HepG2 (cell line): ENCODE measurements around the gene NEURL3. TPM values are rescaled to one million over a fixed set of nuclear protein-coding genes. Genes with fewer than 3 reads are reported as not detected.
A peak's percentile ranks its signal among the peaks of the same experiment; 100 is the strongest.

ENCODE experiments used
- ATAC-seq: fragments of 200-7000 bp; cut with Tn5 transposase; 3 replicates; pipeline ENCODE4 v1.9.1; 2020; ENCODE audit warnings: mild to moderate bottlenecking, moderate library complexity
- BruUV-seq: library from RNA; stranded (reverse); fragments of 400-500 nt; replicated peaks from 2 replicates; lab custom pipeline; 2021; lab: Mats Ljungman, UMichigan
- CTCF ChIA-PET: fragments of 300-600 bp; formaldehyde crosslinking; extraction: SDS; loops from one replicate; lab custom pipeline; 2021; ENCODE audit warnings: low total read pairs, inconsistent platforms, low intra/inter-chr PET ratio; lab: Yijun Ruan, JAX
- POLR2A ChIA-PET: fragments of 350-600 bp; sonication (Branson Sonifier 250); formaldehyde crosslinking; loops from one replicate; lab custom pipeline; 2020; ENCODE audit warnings: antibody characterized with exemption, inconsistent platforms; lab: Yijun Ruan, JAX
- DNase-seq: peaks from one replicate; pipeline ENCODE4 v3.0.0-alpha.2; 2015; ENCODE audit warnings: low spot score
- FAIRE-seq: peaks from 3 replicates; lab custom pipeline; 2011; peaks lifted over from hg19 to GRCh38; lab: Jason Lieb, UNC
- H2AFZ ChIP-seq: one replicate; pipeline ENCODE4 v1.6.1; 2011; ENCODE audit warnings: low read length, inconsistent platforms
- H3K27ac ChIP-seq: fragments of 300-600 bp; 3 replicates; pipeline ENCODE4 v1.8.0; 2011; ENCODE audit warnings: mixed run types, mild to moderate bottlenecking, mixed read lengths, low read length, inconsistent platforms; ENCODE audit not compliant: insufficient read depth; ENCODE audit errors: extremely low read length
- H3K27me3 ChIP-seq, 2 experiments: fragments of 200-600 bp in 1 of 2; 2 replicates in 1 of 2; 3 replicates in 1 of 2; pipeline versions ENCODE4 v1.6.0 to v1.8.0; 2011; ENCODE audit warnings: low read length in 2 of 2, mild to moderate bottlenecking in 2 of 2, moderate library complexity in 2 of 2, inconsistent platforms in 1 of 2; ENCODE audit not compliant: insufficient read depth in 2 of 2, control insufficient read depth in 1 of 2
- H3K36me3 ChIP-seq, 2 experiments: fragments of 200-600 bp in 1 of 2; replicated peaks in 1 of 2; 2 replicates in 1 of 2; 3 replicates in 1 of 2; pipeline versions ENCODE4 v1.5.1 to v1.8.0; 2011; ENCODE audit warnings: low read length in 2 of 2, inconsistent platforms in 1 of 2; ENCODE audit not compliant: insufficient read depth in 2 of 2, control insufficient read depth in 1 of 2
- H3K4me1 ChIP-seq: 2 replicates; pipeline ENCODE4 v1.5.1; 2012; ENCODE audit warnings: low read length, inconsistent platforms; ENCODE audit not compliant: insufficient read depth
- H3K4me2 ChIP-seq: 2 replicates; pipeline ENCODE4 v1.6.0; 2011; ENCODE audit warnings: low read depth, low read length, inconsistent platforms
- H3K4me3 ChIP-seq, 3 experiments: fragments of 200-600 bp in 1 of 3; sonication (generic), shearing (Covaris generic) in 1 of 3; replicated peaks in 1 of 3; 2 replicates each; pipeline ENCODE4 v1.5.1; 2011 to 2016; ENCODE audit warnings: low read length in 3 of 3, inconsistent platforms in 2 of 3, low read depth in 2 of 3, mild to moderate bottlenecking in 2 of 3, control low read depth in 1 of 3, mixed read lengths in 1 of 3; ENCODE audit not compliant: insufficient read depth in 1 of 3
- H3K79me2 ChIP-seq: one replicate; pipeline ENCODE4 v1.6.1; 2011; ENCODE audit warnings: low read length, inconsistent platforms; ENCODE audit not compliant: insufficient read depth
- H3K9ac ChIP-seq: 2 replicates; pipeline ENCODE4 v1.6.0; 2011; ENCODE audit warnings: mild to moderate bottlenecking, low read depth, low read length, inconsistent platforms; ENCODE audit not compliant: insufficient read depth
- H3K9me3 ChIP-seq: 2 replicates; pipeline ENCODE4 v1.5.1; 2012; ENCODE audit warnings: mild to moderate bottlenecking, low read length
- H4K20me1 ChIP-seq: 2 replicates; pipeline ENCODE4 v1.6.0; 2011; ENCODE audit warnings: inconsistent platforms, mild to moderate bottlenecking, low read length, moderate library complexity; ENCODE audit not compliant: insufficient read depth
- CREB1 ChIP-seq, 2 experiments: fragments of 450-650 bp in 1 of 2; IDR thresholded peaks; 2 replicates each; pipeline ENCODE4 v1.6.1; 2016 to 2017; ENCODE audit warnings: control low read depth in 1 of 2, mild to moderate bottlenecking in 1 of 2, missing compliant biosample characterization in 1 of 2, missing genetic modification characterization in 1 of 2
- CREM ChIP-seq, 2 experiments: sonication (generic) in 1 of 2; formaldehyde crosslinking in 1 of 2; IDR thresholded peaks; 2 replicates each; pipeline versions ENCODE4 v1.4.0 to v1.6.1; 2016 to 2020; ENCODE audit warnings: antibody characterized with exemption in 1 of 2, mild to moderate bottlenecking in 1 of 2, missing genetic modification reagents in 1 of 2
- ETV5 ChIP-seq: IDR thresholded peaks from 2 replicates; pipeline ENCODE4 v1.6.1; 2018; ENCODE audit warnings: missing biosample characterization, missing genetic modification reagents, inconsistent platforms, borderline replicate concordance
- FOSL2 ChIP-seq: sonication (generic); formaldehyde crosslinking; IDR thresholded peaks from 2 replicates; pipeline ENCODE4 v1.4.0; 2020; ENCODE audit warnings: missing genetic modification reagents
- ISX ChIP-seq: sonication (generic); formaldehyde crosslinking; conservative IDR thresholded peaks from 2 replicates; pipeline ENCODE4 v1.5.0; 2020; ENCODE audit warnings: missing genetic modification reagents
- SP1 ChIP-seq, 2 experiments: fragments of 450-650 bp in 1 of 2; sonication (generic) in 1 of 2; formaldehyde crosslinking in 1 of 2; IDR thresholded peaks; 2 replicates each; pipeline versions ENCODE4 v1.4.0 to v1.6.1; 2016 to 2020; ENCODE audit warnings: missing genetic modification reagents in 1 of 2
- SUZ12 ChIP-seq: fragments of 150-350 bp; IDR thresholded peaks from 2 replicates; pipeline ENCODE4 v1.6.1; 2014; ENCODE audit warnings: low read depth, low read length
- THAP11 ChIP-seq: IDR thresholded peaks from 2 replicates; pipeline ENCODE4 v1.6.1; 2016; ENCODE audit warnings: missing biosample characterization, missing genetic modification reagents
- THAP9 ChIP-seq: sonication (generic); formaldehyde crosslinking; IDR thresholded peaks from 2 replicates; pipeline ENCODE4; 2020; ENCODE audit warnings: missing genetic modification reagents, mild to moderate bottlenecking, borderline replicate concordance
- ZEB1 ChIP-seq: IDR thresholded peaks from 2 replicates; pipeline ENCODE4 v1.6.1; 2012; ENCODE audit warnings: mild to moderate bottlenecking, low read depth, inconsistent platforms; ENCODE audit not compliant: insufficient replicate concordance
- ZFX ChIP-seq: sonication (generic); formaldehyde crosslinking; IDR thresholded peaks from 2 replicates; pipeline ENCODE4 v1.4.0; 2020; ENCODE audit warnings: mild to moderate bottlenecking, low read depth, missing genetic modification reagents, moderate library complexity
- ZNF143 ChIP-seq: sonication (generic); formaldehyde crosslinking; IDR thresholded peaks from 2 replicates; pipeline ENCODE4 v1.4.0; 2020; ENCODE audit warnings: missing genetic modification reagents
- ZNF230 ChIP-seq: sonication (generic); formaldehyde crosslinking; IDR thresholded peaks from 2 replicates; pipeline ENCODE4 v1.4.0; 2020; ENCODE audit warnings: mild to moderate bottlenecking, missing genetic modification reagents
- ZNF574 ChIP-seq: sonication (generic); formaldehyde crosslinking; IDR thresholded peaks from 2 replicates; pipeline ENCODE4 v1.4.0; 2020; ENCODE audit warnings: missing genetic modification reagents
- ZNF777 ChIP-seq: sonication (generic); formaldehyde crosslinking; IDR thresholded peaks from 2 replicates; pipeline ENCODE4 v1.4.0; 2020; ENCODE audit warnings: missing genetic modification reagents
- WGBS: methylation state at CpG from one replicate; pipeline ENCODE4 v1.1.6; 2017; ENCODE audit warnings: low lambda C conversion rate; 5-methylcytosine and 5-hydroxymethylcytosine counted together
- in situ Hi-C: cut with HindIII; loops from 2 replicates; pipeline ENCODE4 v1.10.0; 2017; ENCODE audit warnings: low pct_unique_long_range_greater_than_20kb; ENCODE audit not compliant: extremely low pct_ligation_motif_present
- intact Hi-C: fragments of 100-400 bp; cut with micrococcal nuclease; formaldehyde crosslinking; loops from one replicate; pipeline ENCODE4 v1.10.0; 2022; ENCODE audit not compliant: unreplicated experiment
- polyA plus RNA-seq, 8 experiments: library from polyadenylated mRNA; depleted of rRNA in 3 of 8; stranded (reverse) in 7 of 8; unstranded in 1 of 8; fragments of >200 nt; fragmentation: Illumina TruSeq in 4 of 8; extraction: Trizol in 4 of 8; gene quantifications; 2 replicates each; pipeline versions ENCODE4 v1.2.1 to v1.2.3, GENCODE V29; 2011 to 2016; ENCODE audit warnings: low read depth in 4 of 8, missing spikeins in 1 of 8, mixed read lengths in 1 of 8; ENCODE audit not compliant: insufficient read depth in 1 of 8
- total RNA-seq, 5 experiments: library from RNA; depleted of rRNA; stranded (reverse); fragments of >200 nt; fragmentation: Illumina TruSeq; extraction: Trizol; gene quantifications; 2 replicates each; pipeline ENCODE4 v1.2.3, GENCODE V29; 2016; ENCODE audit warnings: low read depth in 1 of 5

NEURL3 gene
- total and polyA plus RNA-seq, 2 of the 13 experiments (the other 11 are each of a cell fraction or from before 2014, with no cell fraction given), result 0.16 to 1.2 TPM

GRCh38 chr2:96531872-96532505 is 26.8 kb upstream of the NEURL3 start:
- peak overlapping the region; percentile 17 to 61 (median 26); a peak in 5 of 6 replicates for H3K4me3 ChIP-seq
- no peak for TF ChIP-seq ETV5 (CRISPR knock-in tag)
- no peak for TF ChIP-seq ISX
- TF ChIP-seq SUZ12, result peak; percentile 24; the same call in 1 of the 2 replicates
- TF ChIP-seq THAP11, result peak; percentile 92
- TF ChIP-seq ZNF230 (CRISPR knock-in tag), result 0 out of 2 replicates have a peak, but pooled peaks have one; percentile 24
- TF ChIP-seq CREM (IDR thresholded peaks at IDR 0.05), result peak; percentile 48; the same call in 1 of the 2 replicates
- TF ChIP-seq CREM (CRISPR knock-in tag; IDR thresholded peaks at IDR 0.05), result no peak
- TF ChIP-seq ZNF777 (CRISPR knock-in tag), result 0 out of 2 replicates have a peak, but pooled peaks have one; percentile 51
- peak; percentile 84 for TF ChIP-seq ZNF143 (CRISPR knock-in tag)
- TF ChIP-seq ZNF574 (CRISPR knock-in tag), result 0 out of 2 replicates have a peak, but pooled peaks have one; percentile 19
- TF ChIP-seq THAP9 (CRISPR knock-in tag), result no peak
- no peak for TF ChIP-seq SP1 (IDR thresholded peaks at IDR 0.05)
- TF ChIP-seq SP1 (CRISPR knock-in tag; IDR thresholded peaks at IDR 0.05), result peak; percentile 56
- 0 out of 2 replicates have a peak, but pooled peaks have one; percentile 34 for TF ChIP-seq CREB1 (IDR thresholded peaks at IDR 0.05)
- TF ChIP-seq CREB1 (CRISPR knock-in tag; IDR thresholded peaks at IDR 0.05), result peak; percentile 46
- TF ChIP-seq ZEB1, result no peak
- TF ChIP-seq FOSL2 (CRISPR knock-in tag), result 0 out of 2 replicates have a peak, but pooled peaks have one; percentile 21
- 0 out of 2 replicates have a peak, but pooled peaks have one; percentile 15 for TF ChIP-seq ZFX

More at GRCh38 chr2:96531872-96532505, 26.8 kb upstream of the NEURL3 start:
- Histone ChIP-seq H3K79me2 (no peaks in the 10 kb centered on the region), H2AFZ (no peak overlapping the region), H3K9ac (peak overlapping the region; percentile 28; the same call in 1 of the 2 replicates), H4K20me1 (no peaks in the 10 kb centered on the region), H3K4me1 (peaks cover 35% of the 10 kb centered on the region; the same call in 1 of the 2 replicates), H3K9me3 (no peaks in the 10 kb centered on the region), H3K36me3 (no peaks in the 10 kb centered on the region), H3K27ac (no peak overlapping the region), H3K27me3 (peaks cover 19 to 71% of the 10 kb centered on the region in 2 experiments), H3K4me2 (peak overlapping the region; percentile 69)
- in situ Hi-C loops, result no loop called here
- ATAC-seq (no peak), FAIRE-seq (no peak), DNase-seq (no peak)
- 17% methylated on average over 22 of the region's 23 CpGs for WGBS
- ChIA-PET CTCF (no interaction called here), POLR2A (interaction anchor here (0.5 to 1.3 kb wide), 3 partner anchors 9 to 228 kb away, joined by 3 read pairs; partner anchors contain the start of gene CNNM4)
- BruUV-seq, result no TSS peak
- intact Hi-C loops, result no loop called here
